GM19463 (cell line): Measurements from ENCODE around the gene BRD8.
"Not testable (repeated sequence)": the region's sequence is repeated elsewhere in the genome, so short reads cannot be mapped to it uniquely, and the experiment has no call there.

ENCODE experiments used
- ATAC-seq: cut with Tn5 transposase; IDR thresholded peaks from one replicate; pipeline ENCODE4 v1.9.1; 2021; ENCODE audit warnings: mild to moderate bottlenecking, moderate library complexity; ENCODE audit not compliant: unreplicated experiment

Gene BRD8

DNA sequence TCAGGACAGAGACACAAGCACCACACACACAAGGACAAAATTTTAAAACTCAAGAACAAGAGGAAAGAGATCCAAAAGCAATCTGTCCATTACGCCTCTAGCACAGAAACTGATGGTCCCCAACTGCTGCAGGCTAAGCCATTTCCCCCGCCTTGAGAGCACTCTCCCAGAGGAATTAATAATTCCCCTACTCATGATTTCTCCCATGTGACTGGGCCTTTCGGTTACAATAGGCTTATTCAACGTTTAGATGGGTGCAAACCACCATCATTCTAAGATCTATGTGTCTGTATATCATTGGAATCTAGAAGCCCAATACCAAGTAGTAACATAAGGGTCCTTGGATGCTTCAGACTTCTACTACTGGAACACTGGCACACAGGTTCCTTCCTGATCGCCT lies 18.8 kb downstream of the BRD8 start:
- no peak for ATAC-seq

DNA sequence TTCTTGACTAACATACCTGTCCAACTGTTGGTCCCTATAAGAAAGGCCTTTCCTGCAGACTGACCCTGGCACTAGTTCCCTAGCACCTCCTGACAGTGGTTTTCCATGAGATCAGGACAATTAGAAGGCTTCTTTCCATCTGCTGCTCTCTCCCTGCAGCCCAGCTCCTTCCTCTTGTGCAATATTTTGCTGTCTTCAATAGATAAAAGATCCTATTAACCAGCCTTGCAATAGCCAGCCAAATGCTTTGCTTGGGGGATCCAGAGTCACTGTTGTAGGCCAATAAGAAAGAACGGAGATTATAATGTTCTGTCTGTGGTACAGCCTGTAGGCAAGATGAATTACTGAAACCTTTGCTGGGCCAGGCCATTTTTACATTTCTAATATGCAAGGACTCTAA lies 20.8 kb downstream of the BRD8 start:
- ATAC-seq, result no peak

DNA sequence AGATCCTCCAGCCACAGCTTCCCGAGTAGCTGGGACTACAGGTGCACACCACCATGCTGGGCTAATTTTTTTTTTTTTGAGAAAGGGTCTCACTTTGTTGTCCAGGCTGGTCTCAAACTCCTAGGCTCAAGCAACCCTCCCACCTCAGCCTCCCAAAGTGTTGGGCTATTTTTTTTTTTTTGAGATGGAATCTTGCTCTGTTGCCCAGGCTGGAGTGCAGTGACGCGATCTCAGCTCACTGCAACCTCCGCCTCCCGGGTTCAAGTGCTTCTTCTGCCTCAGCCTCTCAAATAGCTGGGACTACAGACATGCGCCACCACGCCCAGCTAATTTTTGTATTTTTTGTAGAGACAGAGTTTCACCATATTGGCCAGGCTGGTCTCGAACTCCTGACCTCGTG lies 22.5 kb downstream of the BRD8 start:
- not testable (repeated sequence) for ATAC-seq

DNA sequence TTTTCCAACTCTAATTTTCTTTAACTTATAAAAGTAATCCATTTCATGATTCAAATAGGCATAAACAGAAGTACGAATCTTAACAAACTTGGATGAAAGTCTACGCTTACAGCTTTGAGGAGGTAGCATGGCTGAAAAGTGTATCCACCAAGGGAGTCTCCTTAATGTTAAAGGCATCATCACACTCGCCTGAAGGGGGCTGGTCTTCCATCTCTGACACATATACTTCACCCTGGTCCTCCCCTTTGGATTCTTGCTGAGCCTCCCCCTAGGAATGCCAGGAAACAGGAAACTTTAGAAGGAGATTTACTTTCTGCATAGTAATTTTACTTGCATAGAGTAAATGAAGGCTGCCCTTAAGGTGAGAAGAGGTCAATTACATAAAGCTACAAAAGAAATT lies 28.9 kb downstream of the BRD8 start:
- no peak for ATAC-seq

DNA sequence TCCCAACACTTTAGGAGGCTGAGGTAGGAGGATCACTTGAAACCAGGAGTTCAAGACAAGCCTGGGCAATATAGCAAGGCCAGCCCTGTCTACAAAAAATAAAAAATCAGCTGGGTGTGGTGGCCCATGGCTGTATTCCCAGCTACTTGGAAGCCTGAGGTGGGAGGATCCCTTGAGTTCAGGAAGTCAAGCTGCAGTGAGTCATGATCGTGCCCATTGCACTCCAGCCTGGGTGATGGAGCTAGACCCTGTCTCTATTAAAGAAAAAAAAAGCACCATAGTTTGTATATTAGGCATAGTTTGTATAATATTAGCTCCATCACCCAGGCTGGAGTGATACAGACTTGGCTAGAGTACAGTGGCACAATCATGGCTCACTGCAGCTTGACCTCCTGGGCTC lies 29.6 kb downstream of the BRD8 start:
- no peak for ATAC-seq

DNA sequence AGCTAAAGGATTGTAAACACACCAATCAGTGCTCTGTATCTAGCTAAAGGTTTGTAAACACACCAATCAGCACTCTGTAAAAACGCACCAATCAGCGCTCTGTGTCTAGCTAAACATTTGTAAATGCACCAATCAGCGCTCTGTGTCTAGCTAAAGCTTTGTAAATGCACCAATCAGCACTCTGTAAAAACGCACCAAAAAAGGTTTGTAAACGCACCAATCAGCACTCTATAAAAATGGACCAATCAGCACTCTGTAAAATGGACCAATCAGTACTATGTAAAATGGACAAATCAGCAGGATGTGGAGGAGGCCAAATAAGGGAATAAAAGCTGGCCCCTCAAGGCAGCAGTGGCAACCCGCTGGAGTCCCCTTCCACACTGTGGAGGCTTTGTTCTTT lies 34.9 kb downstream of the BRD8 start:
- not testable (repeated sequence) for ATAC-seq

DNA sequence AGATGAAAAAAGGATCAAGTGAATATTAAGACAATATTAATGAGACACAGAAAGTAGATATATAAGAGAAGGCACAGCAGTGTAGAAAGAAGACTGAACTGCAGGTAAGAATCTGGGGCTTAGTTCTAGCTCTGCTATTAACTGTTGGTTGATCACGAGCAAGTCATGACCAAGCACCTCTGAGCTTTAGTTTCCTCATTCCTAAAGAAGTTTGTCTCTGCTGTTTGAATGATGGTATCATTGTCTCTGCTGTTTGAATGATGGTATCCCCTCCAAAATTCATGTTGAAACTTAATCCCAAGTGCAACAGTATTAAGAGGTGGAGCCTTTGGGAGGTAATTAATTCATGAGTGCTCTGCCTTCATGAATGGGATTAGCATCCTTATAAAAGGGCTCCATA lies 36.7 kb downstream of the BRD8 start:
- ATAC-seq, result no peak

DNA sequence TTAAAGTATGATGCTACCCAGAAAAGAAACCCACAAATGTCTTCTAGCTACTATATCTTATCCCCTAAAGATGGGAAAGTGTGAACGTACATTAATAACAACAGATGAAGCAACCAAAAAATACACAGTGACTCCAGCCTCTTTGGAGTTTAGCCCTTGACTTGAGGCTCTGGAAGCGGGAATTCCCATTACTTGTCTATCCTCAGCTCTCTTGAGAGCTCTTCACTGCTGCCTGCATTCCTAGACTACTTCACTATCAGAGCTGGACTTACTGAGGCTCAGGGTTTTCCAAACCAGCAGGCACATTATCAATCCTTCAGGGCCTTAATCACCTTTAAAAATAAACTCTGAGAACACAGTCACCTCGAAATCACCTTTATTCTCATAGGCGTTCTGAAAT lies 38.2 kb downstream of the BRD8 start:
- no peak for ATAC-seq

DNA sequence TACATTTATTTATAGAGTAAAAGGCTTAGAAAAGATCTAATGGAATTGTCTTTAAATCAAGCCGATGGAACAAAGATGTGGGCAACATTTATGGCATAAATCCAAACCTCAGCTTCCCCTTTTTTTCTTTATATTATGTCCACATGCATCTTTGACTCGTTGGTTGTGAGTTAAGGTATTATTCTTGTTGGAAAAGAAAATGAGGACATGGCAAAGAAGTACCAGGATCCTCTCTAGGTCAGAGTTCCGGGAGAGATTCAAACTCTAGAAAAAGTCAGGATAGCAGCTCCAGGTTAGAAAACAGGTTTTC lies 38.7 kb downstream of the BRD8 start:
- no peak for ATAC-seq

DNA sequence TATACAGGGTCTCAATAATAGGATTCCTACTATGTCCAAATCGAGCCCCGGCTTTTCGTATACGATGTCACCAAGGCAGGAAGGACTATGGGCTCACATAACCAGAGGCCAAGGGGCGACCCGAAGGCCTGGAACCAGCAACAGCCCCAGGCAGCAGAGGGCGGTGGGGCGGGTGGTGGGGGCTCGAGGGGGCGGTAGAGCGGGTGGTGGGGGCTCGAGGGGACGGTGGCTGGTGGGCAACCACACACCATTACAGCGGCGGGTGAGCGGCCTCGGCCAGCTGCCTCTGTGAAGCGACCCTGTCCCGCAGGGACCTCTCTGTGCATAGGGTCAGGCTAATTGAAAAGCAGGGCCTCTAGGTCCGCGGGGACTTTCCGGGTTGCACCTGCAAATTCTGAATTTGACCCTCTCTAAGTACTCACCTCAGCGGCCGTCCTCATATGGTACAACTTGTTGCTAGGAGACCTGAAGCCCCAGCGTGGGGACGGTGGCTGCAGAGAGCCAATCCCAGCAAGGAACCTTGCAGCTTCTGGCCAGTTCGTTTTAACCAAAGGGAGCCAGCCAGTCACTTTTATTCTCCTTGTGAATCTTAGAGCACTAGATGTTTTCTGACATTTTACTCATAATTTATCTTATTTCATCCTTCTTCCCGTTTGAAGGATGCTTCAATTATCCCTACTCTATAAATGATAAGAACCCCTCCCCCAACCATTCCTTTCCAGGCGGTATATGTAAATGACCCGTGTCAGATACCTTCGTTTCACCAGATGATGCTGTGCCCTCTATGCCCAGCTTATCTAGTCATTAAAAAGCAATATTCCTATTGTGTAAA lies 39.3 kb downstream of the BRD8 start, which contains the start of gene NME5:
TSS of gene NME5 (minus strand) at position 480 of the 832 bp plus-strand sequence. CDS start 648 bp downstream, outside the sequence.
- ATAC-seq, result no peak

DNA sequence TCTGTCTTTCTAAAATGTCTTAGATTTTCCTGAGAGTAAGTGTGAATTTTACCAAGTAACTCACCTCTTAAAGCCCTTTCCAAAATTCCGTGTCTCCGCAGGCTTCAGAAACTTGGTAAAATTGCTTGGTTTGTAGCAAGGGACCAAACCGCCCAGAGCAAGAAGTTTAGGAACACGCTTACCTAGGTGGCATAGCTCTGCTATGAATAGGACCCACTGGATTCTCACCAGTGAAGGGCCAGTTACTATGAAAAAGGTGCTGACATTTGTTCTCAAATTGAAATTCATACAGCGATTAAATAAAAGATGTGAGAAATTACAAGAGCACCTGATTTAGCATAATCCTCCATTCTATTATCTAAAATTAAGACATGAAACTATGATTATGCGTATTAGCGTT lies 45.9 kb downstream of the BRD8 start:
- ATAC-seq, result no peak

DNA sequence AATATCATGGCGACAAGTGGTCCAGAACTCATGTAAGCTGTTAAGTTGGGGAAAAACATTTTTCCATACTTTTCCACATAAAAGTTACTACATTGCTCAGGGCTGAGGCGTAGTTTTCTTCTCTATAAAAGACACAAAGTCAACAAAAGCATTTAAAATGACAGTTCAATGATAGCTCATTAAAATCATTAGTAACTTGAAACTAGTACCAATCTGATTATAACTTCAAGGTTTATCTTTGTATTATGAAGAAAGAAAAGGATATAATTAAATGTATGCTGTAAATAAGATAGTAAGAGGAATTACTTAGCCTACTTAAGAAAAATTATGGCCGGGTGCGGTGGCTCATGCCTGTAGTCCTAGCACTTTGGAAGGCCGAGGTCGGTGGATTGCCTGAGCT lies 49.1 kb downstream of the BRD8 start:
- no peak for ATAC-seq

DNA sequence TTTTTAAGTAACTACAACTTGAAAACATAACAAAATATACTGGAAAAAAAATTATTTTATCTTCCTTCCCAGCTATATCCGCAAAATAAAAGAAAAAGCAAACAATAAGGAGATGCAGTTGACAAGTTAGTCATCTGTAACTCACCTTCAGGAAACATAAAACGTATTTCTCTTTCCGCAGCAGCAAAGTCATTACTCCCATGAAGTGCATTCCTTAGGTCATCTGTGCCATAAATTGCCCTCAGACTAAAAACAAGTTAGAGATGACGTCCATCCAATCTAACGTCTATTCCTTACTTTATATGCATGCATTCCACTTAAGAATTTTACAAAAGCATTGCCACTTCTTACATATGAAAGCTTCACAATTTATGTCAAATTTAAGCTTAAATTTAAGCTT lies 50.1 kb downstream of the BRD8 start:
- ATAC-seq, result no peak

DNA sequence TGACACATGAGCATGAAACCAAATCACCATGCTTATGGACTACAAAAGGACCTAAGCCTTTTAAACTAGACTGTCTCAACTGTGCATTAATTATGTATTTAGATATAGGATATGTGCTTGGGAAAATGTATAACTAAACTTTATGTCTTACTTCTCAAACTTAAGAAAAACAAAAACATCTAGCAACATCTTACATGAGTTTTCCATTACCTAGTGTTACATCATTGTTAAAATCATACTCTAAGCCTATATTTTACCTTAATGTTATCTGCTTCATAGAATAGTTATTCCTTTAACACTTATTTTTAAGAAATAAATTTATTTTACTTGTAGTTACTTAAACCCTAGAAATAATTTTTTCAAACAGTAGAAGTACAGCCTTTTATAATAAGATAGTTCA lies 63.2 kb downstream of the BRD8 start:
- ATAC-seq, result no peak

DNA sequence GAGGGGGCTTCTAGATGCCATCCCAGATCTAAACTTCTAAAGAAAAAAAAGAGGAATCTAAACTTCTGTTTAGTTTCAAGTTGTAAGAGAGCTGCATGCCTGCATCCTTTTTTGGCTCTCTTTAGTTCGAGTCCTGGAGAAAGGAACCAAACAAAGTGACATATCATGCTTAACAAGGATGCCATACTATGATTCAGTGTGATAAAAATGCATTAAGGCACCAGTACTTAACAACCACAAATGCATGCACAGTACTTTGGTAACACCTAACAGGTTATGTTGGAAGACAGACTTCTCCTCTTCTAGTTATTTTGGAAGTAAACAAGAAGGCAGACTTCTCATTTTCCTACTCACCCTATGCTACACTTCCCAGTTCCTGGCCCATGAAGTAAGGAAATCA lies 66.5 kb downstream of the BRD8 start:
- no peak for ATAC-seq

DNA sequence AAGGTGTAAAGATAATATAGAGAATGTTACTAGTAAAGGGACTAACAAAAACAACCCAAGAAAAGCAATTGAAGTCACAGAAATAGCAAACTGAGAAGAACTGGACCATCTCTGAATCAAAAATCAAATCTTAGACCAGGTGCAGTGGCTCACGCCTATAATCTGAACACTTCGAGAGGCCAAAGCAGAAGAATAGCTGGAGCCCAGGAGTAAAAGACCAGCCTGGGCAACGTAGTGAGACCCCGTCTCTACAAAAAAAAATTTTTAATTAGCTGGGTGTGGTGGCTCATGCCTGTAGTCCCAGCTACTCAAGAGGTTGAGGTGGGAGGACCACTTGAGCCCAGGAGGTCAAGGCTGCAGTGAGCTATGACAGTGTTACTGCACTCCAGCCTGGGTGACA lies 67.2 kb downstream of the BRD8 start:
- no peak for ATAC-seq

DNA sequence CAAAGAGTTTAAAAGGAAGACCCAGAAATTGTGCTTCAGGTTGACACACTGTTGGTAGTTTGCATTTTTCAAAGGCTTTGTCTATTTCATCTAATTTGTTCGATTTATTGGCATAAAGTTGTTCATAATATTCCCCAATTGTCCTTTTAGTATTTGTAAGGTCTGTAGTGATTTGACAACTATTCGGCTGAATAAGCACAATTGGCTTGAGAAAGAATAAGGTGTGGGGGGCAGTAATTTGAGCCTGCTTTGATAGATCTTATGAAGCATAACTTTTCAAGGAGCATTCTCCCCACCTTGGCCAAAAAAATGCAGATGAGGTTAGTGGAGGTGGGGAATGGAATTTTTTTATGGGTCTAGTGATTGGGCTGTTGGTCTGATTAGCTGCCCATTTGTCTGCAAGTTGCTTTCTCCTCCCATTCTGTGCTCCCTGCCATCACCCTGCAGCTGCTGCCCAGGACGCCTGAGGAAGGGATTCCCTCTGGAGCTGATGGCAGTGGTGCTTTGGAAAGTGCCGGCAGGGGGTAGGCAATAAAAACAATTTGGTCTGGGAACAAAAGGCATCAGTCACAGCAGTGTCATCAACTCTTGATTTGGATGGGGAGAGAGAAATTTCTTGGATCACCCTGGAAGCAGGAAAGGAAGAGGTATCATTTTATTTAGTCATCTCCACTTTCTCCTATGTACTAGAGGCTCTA lies 68.0 kb downstream of the BRD8 start:
- ATAC-seq, result no peak

DNA sequence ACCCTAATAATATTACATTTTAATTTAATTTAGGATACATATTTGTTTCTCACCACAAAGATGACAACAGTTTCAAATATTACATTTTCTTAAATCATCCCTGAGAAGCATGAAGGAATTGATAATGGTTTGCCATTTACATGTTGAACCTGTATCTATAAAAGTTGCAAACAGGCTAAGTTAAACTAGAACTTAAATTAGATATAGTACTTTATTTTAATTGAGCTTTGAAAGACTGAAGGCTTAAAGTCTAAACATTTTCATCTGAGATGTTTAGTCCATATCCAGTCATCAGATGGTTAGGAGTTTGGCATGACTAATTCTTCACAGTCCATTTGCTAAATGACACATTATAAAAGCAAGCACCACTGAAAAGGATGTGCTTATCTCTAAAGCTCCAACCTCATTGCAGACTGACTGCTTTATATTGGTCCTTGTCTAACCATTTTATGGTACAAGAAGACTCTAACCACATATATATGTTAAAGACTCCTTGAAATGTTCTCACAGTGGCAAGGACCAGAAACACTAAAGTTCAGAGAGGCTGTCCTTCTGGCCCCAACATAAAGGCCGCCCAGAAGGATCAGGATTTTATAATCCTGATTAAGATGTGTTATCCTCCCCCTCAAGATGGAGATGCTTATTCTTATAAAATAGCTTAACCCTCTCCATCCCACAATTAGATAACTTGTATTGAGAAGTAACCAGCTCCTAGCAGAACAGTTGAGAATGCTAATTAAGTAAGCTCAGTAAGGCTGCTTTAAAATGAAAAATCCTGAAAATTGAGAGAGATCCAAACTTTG lies 68.8 kb downstream of the BRD8 start:
- no peak for ATAC-seq

DNA sequence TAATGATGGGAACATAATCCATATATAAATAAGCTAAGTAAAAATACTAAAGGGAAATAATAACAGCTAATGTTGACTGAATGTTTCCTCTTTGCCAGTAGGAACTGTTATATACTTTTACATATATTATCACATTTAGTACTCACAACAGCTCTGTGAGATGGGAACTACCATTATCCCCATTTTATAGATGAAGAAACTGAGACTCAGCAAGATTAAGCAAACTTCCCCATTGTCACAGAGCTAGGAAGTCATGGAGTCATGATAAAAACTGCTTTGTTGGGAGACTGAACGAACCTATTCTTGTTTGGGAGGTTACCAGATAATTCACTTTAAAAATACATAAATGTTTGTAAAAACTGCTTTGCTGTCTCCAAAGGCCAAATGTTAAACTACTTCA lies 71.2 kb downstream of the BRD8 start:
- ATAC-seq, result no peak

DNA sequence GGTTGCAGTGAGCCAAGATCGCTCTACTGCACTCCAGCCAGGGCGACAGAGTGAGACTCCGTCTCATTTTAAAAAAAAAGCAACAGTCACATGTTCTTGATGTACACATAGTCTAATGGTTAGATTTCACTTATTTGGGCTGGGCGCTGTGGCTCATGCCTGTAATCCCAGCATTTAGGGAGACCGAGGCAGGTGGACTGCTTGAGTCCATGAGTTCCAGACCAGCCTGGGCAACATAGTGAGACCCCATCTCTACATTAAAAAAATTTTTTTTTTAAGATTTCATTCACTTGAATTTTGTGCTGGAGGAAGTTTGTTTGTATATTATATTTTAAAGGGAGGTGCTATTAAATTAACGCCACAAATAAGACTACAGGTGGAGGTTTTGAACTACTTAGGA lies 72.7 kb downstream of the BRD8 start:
- no peak for ATAC-seq

DNA sequence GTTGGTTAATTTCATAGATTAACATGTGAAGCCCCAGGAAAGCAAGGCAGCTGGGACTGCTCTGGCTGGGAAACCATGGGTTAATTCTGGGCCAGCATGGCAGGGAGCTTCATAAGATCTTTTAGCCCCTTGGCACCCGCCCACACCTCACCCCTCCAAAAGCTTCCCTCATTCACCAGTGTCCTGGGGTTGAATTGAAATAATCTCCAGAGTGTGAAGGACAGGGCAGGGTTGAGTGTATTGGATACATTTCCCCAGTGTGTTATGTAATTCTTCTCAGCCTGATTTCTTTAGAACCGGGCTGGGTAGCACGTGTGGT lies 75.2 kb downstream of the BRD8 start:
- no peak for ATAC-seq
